Measurements from ENCODE around the gene EXOC2. TPM values are rescaled to one million over a fixed set of nuclear protein-coding genes. Genes with fewer than 3 reads are reported as not detected.

The EXOC2 gene
- total and polyA plus RNA-seq, 2 donors (not counting 1 experiment from before 2014, with no cell fraction given), result 12.2 to 45.0 TPM

- ATAC-seq (ENCODE audit: low read depth), result no peak
- H3K9me3 ChIP-seq (ENCODE audit: control extremely low read depth in 1 of 3, control insufficient read depth in 2 of 3, insufficient read depth in 1 of 3, low read length in 2 of 3), result peaks cover 0 to 8% (median 0%) of the 10 kb centered on the region in 3 donors
These were observed 168.1 kb downstream of the EXOC2 start for GRCh38 chr6:524803-525202.

GRCh38 chr6:520820-521219 is 172.1 kb downstream of the EXOC2 start:
- Histone ChIP-seq H3K27ac (ENCODE audit: low read length in 2 of 2) (no peak overlapping the region), H3K9me3 (ENCODE audit: control extremely low read depth in 1 of 3, control insufficient read depth in 2 of 3, insufficient read depth in 1 of 3, low read length in 2 of 3) (peaks cover 0 to 8% (median 3%) of the 10 kb centered on the region in 3 donors), H3K36me3 (replicated peaks in 1 of 2; ENCODE audit: control extremely low read depth in 1 of 2, control insufficient read depth in 1 of 2, extremely low read depth in 1 of 2, insufficient read depth in 2 of 2, low read length in 1 of 2) (peaks cover 3 to 12% of the 10 kb centered on the region in 2 experiments), H3K27me3 (replicated peaks in 1 of 4; ENCODE audit: control extremely low read depth in 1 of 4, control insufficient read depth in 3 of 4, insufficient read depth in 4 of 4, low read length in 3 of 4) (no peaks in the 10 kb centered on the region), H2AFZ (ENCODE audit: insufficient read depth, low read depth, low read length, poor library complexity, severe bottlenecking) (no peak overlapping the region), H3K4me3 (ENCODE audit: control extremely low read depth in 1 of 5, extremely low read depth in 1 of 5, insufficient read depth in 1 of 5, low read depth in 2 of 5, low read length in 4 of 5) (no peak overlapping the region), H3K9ac (ENCODE audit: low read length) (no peak overlapping the region), H3K4me1 (ENCODE audit: control insufficient read depth in 2 of 2, insufficient read depth in 2 of 2, low read length in 2 of 2) (no peaks in the 10 kb centered on the region), H4K20me1 (ENCODE audit: control insufficient read depth, insufficient read depth, low read length, poor library complexity, severe bottlenecking) (peaks cover 7% of the 10 kb centered on the region), H3K79me2 (ENCODE audit: control insufficient read depth, insufficient read depth, low read length) (peaks cover 15% of the 10 kb centered on the region), H3K4me2 (replicated peaks; ENCODE audit: low read depth, low read length, poor library complexity, severe bottlenecking) (no peak overlapping the region)
- ChIA-PET POLR2A (no interaction called here), CTCF (no interaction called here)
- no peak overlapping the region for H3K4me3 Mint-ChIP-seq
- no peaks in the 10 kb centered on the region for H3K27me3 Mint-ChIP-seq
- TF ChIP-seq EZH2 (IDR thresholded peaks at IDR 0.05; ENCODE audit: borderline replicate concordance, insufficient read depth, low read depth, low read length, poor library complexity, severe bottlenecking), result no peak
- no peak for TF ChIP-seq CTCF (IDR thresholded peaks at IDR 0.05)
- intact Hi-C loops (cut with micrococcal nuclease), result no loop called here
- DNase-seq, result no peak
- WGBS (ENCODE audit: insufficient coverage), result 93% methylated on average over 31 of the region's 31 CpGs
- no peak for ATAC-seq (ENCODE audit: low read depth)
- no peak overlapping the region for H3K27ac Mint-ChIP-seq
- no peaks in the 10 kb centered on the region for H3K9me3 Mint-ChIP-seq (ENCODE audit: insufficient read depth)
- peaks cover 3% of the 10 kb centered on the region for H3K4me1 Mint-ChIP-seq

More at GRCh38 chr6:524803-525202, 168.1 kb downstream of the EXOC2 start:
- Histone ChIP-seq H3K4me1 (ENCODE audit: control insufficient read depth in 2 of 2, insufficient read depth in 2 of 2, low read length in 2 of 2) (no peaks in the 10 kb centered on the region), H3K36me3 (replicated peaks in 1 of 2; ENCODE audit: control extremely low read depth in 1 of 2, control insufficient read depth in 1 of 2, extremely low read depth in 1 of 2, insufficient read depth in 2 of 2, low read length in 1 of 2) (peaks cover 6 to 10% of the 10 kb centered on the region in 2 experiments), H4K20me1 (ENCODE audit: control insufficient read depth, insufficient read depth, low read length, poor library complexity, severe bottlenecking) (no peaks in the 10 kb centered on the region), H3K4me2 (replicated peaks; ENCODE audit: low read depth, low read length, poor library complexity, severe bottlenecking) (no peak overlapping the region), H3K27ac (ENCODE audit: low read length in 2 of 2) (no peak overlapping the region), H3K27me3 (replicated peaks in 1 of 4; ENCODE audit: control extremely low read depth in 1 of 4, control insufficient read depth in 3 of 4, insufficient read depth in 4 of 4, low read length in 3 of 4) (no peaks in the 10 kb centered on the region), H3K79me2 (ENCODE audit: control insufficient read depth, insufficient read depth, low read length) (no peaks in the 10 kb centered on the region), H2AFZ (ENCODE audit: insufficient read depth, low read depth, low read length, poor library complexity, severe bottlenecking) (no peak overlapping the region), H3K4me3 (ENCODE audit: control extremely low read depth in 1 of 5, extremely low read depth in 1 of 5, insufficient read depth in 1 of 5, low read depth in 2 of 5, low read length in 4 of 5) (no peak overlapping the region), H3K9ac (ENCODE audit: low read length) (no peak overlapping the region)
- H3K4me1 Mint-ChIP-seq, result peaks cover 3% of the 10 kb centered on the region
- intact Hi-C loops (cut with micrococcal nuclease), result no loop called here
- H3K9me3 Mint-ChIP-seq (ENCODE audit: insufficient read depth), result no peaks in the 10 kb centered on the region
- TF ChIP-seq EZH2 (IDR thresholded peaks at IDR 0.05; ENCODE audit: borderline replicate concordance, insufficient read depth, low read depth, low read length, poor library complexity, severe bottlenecking), result no peak
- no peak for TF ChIP-seq CTCF (IDR thresholded peaks at IDR 0.05)
- CTCF ChIA-PET, result interaction anchor here (0.8 to 1.6 kb wide), 3 partner anchors 116 to 336 kb away, joined by 3 to 5 read pairs (median 4); no protein-coding TSS in a partner anchor
- DNase-seq, result peak; percentile 18
- POLR2A ChIA-PET, result no interaction called here
- H3K4me3 Mint-ChIP-seq, result no peak overlapping the region
- no peak overlapping the region for H3K27ac Mint-ChIP-seq
- H3K27me3 Mint-ChIP-seq, result no peaks in the 10 kb centered on the region
- WGBS (ENCODE audit: insufficient coverage), result 84% methylated on average over 3 of the region's 6 CpGs

Measured in B cell (primary cell).